ENCODE results near the gene STRAP. TPM values are rescaled to one million over a fixed set of nuclear protein-coding genes. Genes with fewer than 3 reads are reported as not detected.

Gene STRAP
- total RNA-seq, 1 experiment from 2014 or later, result 210 TPM

GRCh38 chr12:15879413-15879812 lies 2.8 kb upstream of the STRAP start:
- DNase-seq, result no peak
- Histone ChIP-seq H2AK5ac (ENCODE audit: insufficient read length, low read length) (no peak overlapping the region), H3K4ac (ENCODE audit: low read depth, low read length) (no peak overlapping the region), H3K79me2 (ENCODE audit: insufficient read depth, low read length) (peaks cover 17% of the 10 kb centered on the region), H3K18ac (ENCODE audit: insufficient read length, low read depth, low read length) (no peak overlapping the region), H3K9ac (ENCODE audit: extremely low read depth, insufficient read length, low read length) (no peak overlapping the region), H2BK12ac (ENCODE audit: insufficient read length, low read depth, low read length) (no peak overlapping the region), H2AFZ (ENCODE audit: low read length) (no peak overlapping the region), H3K4me2 (ENCODE audit: insufficient read depth, insufficient read length, low read length) (no peak overlapping the region), H3K27me3 (ENCODE audit: insufficient read depth, low read length) (no peaks in the 10 kb centered on the region; the same call in 1 of the 2 replicates), H4K91ac (ENCODE audit: insufficient read length, low read depth, low read length) (no peak overlapping the region), H2BK120ac (ENCODE audit: low read depth, low read length, poor library complexity, severe bottlenecking) (no peak overlapping the region), H4K5ac (ENCODE audit: insufficient read length, low read depth, low read length) (no peak overlapping the region), H3K23ac (ENCODE audit: insufficient read length, low read depth, low read length) (no peak overlapping the region), H4K8ac (replicated peaks; ENCODE audit: insufficient read length, low read depth, low read length) (no peak overlapping the region), H3K56ac (ENCODE audit: insufficient read length, low read depth, low read length) (no peak overlapping the region), H3T11ph (ENCODE audit: low read length) (no peak overlapping the region), H3K79me1 (ENCODE audit: insufficient read depth, low read depth, low read length, poor library complexity, severe bottlenecking) (no peaks in the 10 kb centered on the region), H3K27ac (ENCODE audit: insufficient read length, low read depth, low read length) (no peak overlapping the region), H3K9me3 (ENCODE audit: control insufficient read depth, low read depth, low read length) (no peaks in the 10 kb centered on the region), H2BK20ac (ENCODE audit: low read depth, low read length, poor library complexity, severe bottlenecking) (no peak overlapping the region), H3K14ac (ENCODE audit: insufficient read depth, low read length) (no peak overlapping the region), H3K23me2 (ENCODE audit: insufficient read length, low read depth, low read length, poor library complexity, severe bottlenecking) (peaks cover 3% of the 10 kb centered on the region), H4K20me1 (ENCODE audit: control insufficient read depth, insufficient read depth, insufficient read length) (no peaks in the 10 kb centered on the region), H2BK15ac (ENCODE audit: low read depth, low read length) (no peak overlapping the region), H3K4me1 (ENCODE audit: insufficient read depth, low read length) (no peaks in the 10 kb centered on the region), H2BK5ac (ENCODE audit: insufficient read length, low read length) (no peak overlapping the region)
- no peak overlapping the region for H3K27ac Mint-ChIP-seq
- no peak for TF ChIP-seq CTCF (conservative IDR thresholded peaks at IDR 0.05)
- H3K36me3 Mint-ChIP-seq (ENCODE audit: insufficient read depth in 1 of 3, low read depth in 3 of 3), result peaks cover 9 to 15% (median 10%) of the 10 kb centered on the region in 3 experiments; a peak in 6 of 7 replicates
- H3K27me3 Mint-ChIP-seq (ENCODE audit: low read depth), result no peaks in the 10 kb centered on the region
- no peak overlapping the region for H3K4me3 Mint-ChIP-seq
- H3K9me3 Mint-ChIP-seq, result no peaks in the 10 kb centered on the region
- no CpG with 5 or more reads among the region's 3 CpGs for WGBS (ENCODE audit: extremely low coverage, insufficient read length, low lambda C conversion rate)
- peaks cover 24 to 36% of the 10 kb centered on the region in 2 experiments for H3K4me1 Mint-ChIP-seq
